Loucy (cell line): Measurements from ENCODE around the gene CNOT8.

Experiments
- H2AFZ ChIP-seq: fragments of 200-600 bp; sonication (generic); 2 replicates; pipeline ENCODE4 v1.6.0; 2016; ENCODE audit warnings: antibody characterized with exemption, mild to moderate bottlenecking, low read length, moderate library complexity
- H3F3A ChIP-seq: fragments of 200-600 bp; 2 replicates; pipeline ENCODE4 v1.6.0; 2016; ENCODE audit warnings: antibody characterized with exemption, low read depth, mild to moderate bottlenecking
- H3K27me3 ChIP-seq: fragments of 200-600 bp; sonication (generic); 2 replicates; pipeline ENCODE4 v1.6.1; 2014; ENCODE audit warnings: low read length, mild to moderate bottlenecking; ENCODE audit not compliant: insufficient read depth, poor library complexity, severe bottlenecking
- H3K36me3 ChIP-seq: fragments of 200-600 bp; sonication (generic); 2 replicates; pipeline ENCODE4 v1.6.1; 2016; ENCODE audit warnings: low read length; ENCODE audit not compliant: insufficient read depth
- H3K4me1 ChIP-seq: fragments of 200-600 bp; sonication (generic); 2 replicates; pipeline ENCODE4 v1.5.1; 2014; ENCODE audit warnings: low read length, mild to moderate bottlenecking; ENCODE audit not compliant: insufficient read depth, poor library complexity, severe bottlenecking
- H3K4me2 ChIP-seq: fragments of 200-600 bp; sonication (generic); 2 replicates; pipeline ENCODE4 v1.6.0; 2014; ENCODE audit warnings: antibody characterized with exemption, low read length, low read depth, mild to moderate bottlenecking; ENCODE audit not compliant: poor library complexity, severe bottlenecking
- H3K4me3 ChIP-seq: fragments of 200-600 bp; sonication (generic); 2 replicates; pipeline ENCODE4 v1.5.1; 2014; ENCODE audit warnings: low read length, mild to moderate bottlenecking, mixed read lengths; ENCODE audit not compliant: poor library complexity, severe bottlenecking
- H3K79me2 ChIP-seq: fragments of 200-600 bp; sonication (generic); 2 replicates; pipeline ENCODE4 v1.6.1; 2014; ENCODE audit warnings: low read length; ENCODE audit not compliant: insufficient read depth
- H3K9ac ChIP-seq: fragments of 200-600 bp; sonication (generic); 2 replicates; pipeline ENCODE4 v1.6.0; 2014; ENCODE audit warnings: mild to moderate bottlenecking, low read depth, low read length, moderate library complexity; ENCODE audit not compliant: poor library complexity, severe bottlenecking
- H3K9me2 ChIP-seq: fragments of 200-600 bp; sonication (generic); replicated peaks from 2 replicates; pipeline ENCODE4 v1.6.1; 2016; ENCODE audit warnings: low read depth, low read length, mixed read lengths
- H3K9me3 ChIP-seq: fragments of 200-600 bp; sonication (generic); 2 replicates; pipeline ENCODE4 v1.6.1; 2014; ENCODE audit warnings: mild to moderate bottlenecking, antibody characterized with exemption, low read length, low read depth; ENCODE audit not compliant: insufficient read depth
- H4K20me1 ChIP-seq: fragments of 200-600 bp; sonication (generic); 2 replicates; pipeline ENCODE4 v1.6.0; 2014; ENCODE audit warnings: antibody characterized with exemption, low read length, mild to moderate bottlenecking; ENCODE audit not compliant: insufficient read depth, poor library complexity, severe bottlenecking
- CTCF ChIP-seq: fragments of 200-600 bp; sonication (generic); conservative IDR thresholded peaks from 2 replicates; pipeline ENCODE4 v1.5.1; 2014; ENCODE audit warnings: mild to moderate bottlenecking, antibody characterized with exemption, low read length
- EZH2phosphoT487 ChIP-seq: fragments of 200-600 bp; IDR thresholded peaks from 2 replicates; pipeline ENCODE4 v1.6.1; 2018; ENCODE audit warnings: antibody characterized with exemption, mild to moderate bottlenecking, moderate library complexity, borderline replicate concordance

The CNOT8 gene

GRCh38 chr5:154873791-154874331, 15.4 kb downstream of the CNOT8 start:
- Histone ChIP-seq H3K27me3 (no peaks in the 10 kb centered on the region), H3K9me2 (no peaks in the 10 kb centered on the region), H4K20me1 (no peaks in the 10 kb centered on the region), H3K9ac (no peak overlapping the region), H3K9me3 (no peaks in the 10 kb centered on the region), H3K4me1 (no peaks in the 10 kb centered on the region), H3F3A (no peaks in the 10 kb centered on the region), H3K4me3 (no peak overlapping the region), H3K36me3 (peaks cover 41% of the 10 kb centered on the region; the same call in 1 of the 2 replicates), H3K79me2 (no peaks in the 10 kb centered on the region), H2AFZ (no peak overlapping the region), H3K4me2 (no peak overlapping the region)
- TF ChIP-seq EZH2phosphoT487 (no peak), CTCF (no peak)

DNA sequence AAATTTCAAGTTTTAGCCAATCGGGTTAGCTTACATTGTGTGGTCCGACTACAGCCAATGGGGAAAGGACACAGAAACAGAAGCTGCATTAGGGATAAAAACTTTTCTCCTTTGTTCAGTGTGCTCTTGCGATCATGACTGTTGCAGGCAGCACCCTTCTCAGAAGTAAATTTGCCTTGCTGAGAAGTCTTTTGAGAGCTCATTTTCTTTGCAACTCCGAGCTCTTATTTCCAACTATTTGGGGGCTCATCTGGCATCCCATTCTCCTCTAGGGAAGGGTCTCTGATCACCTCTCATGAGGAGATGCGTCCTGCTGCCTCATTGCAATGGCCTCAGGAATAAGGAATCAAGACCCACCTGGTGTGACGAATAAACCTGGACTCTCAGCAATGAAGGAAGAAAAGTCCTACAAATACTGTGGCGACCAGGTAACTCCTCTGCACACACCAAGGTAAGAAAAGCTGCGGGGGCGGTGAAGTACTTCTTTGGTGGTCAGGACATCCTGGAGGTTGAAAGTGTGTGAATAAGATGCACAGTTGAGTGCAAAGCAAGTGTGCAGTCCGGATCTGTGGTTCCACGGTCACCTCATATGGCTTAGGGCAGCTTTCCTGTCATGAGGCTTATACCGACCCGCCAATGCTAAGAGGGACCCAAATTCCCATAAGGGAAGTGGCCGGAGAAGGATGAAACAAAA, 20.4 kb downstream of the CNOT8 start:
- Histone ChIP-seq H3K36me3 (peaks cover 16% of the 10 kb centered on the region; the same call in 1 of the 2 replicates), H3F3A (no peaks in the 10 kb centered on the region), H4K20me1 (no peaks in the 10 kb centered on the region), H2AFZ (no peak overlapping the region), H3K4me2 (no peak overlapping the region), H3K9ac (no peak overlapping the region), H3K79me2 (no peaks in the 10 kb centered on the region), H3K9me2 (no peaks in the 10 kb centered on the region), H3K9me3 (no peaks in the 10 kb centered on the region), H3K27me3 (no peaks in the 10 kb centered on the region), H3K4me3 (no peak overlapping the region), H3K4me1 (no peaks in the 10 kb centered on the region)
- no peak for TF ChIP-seq EZH2phosphoT487
- TF ChIP-seq CTCF: no peak

GRCh38 chr5:154881986-154882385, 23.6 kb downstream of the CNOT8 start:
- Histone ChIP-seq H3K79me2 (no peaks in the 10 kb centered on the region), H3K4me1 (no peaks in the 10 kb centered on the region), H4K20me1 (no peaks in the 10 kb centered on the region), H3K4me3 (no peak overlapping the region), H3K27me3 (no peaks in the 10 kb centered on the region), H3K4me2 (no peak overlapping the region), H3K9ac (no peak overlapping the region), H3K9me3 (no peaks in the 10 kb centered on the region), H3F3A (no peaks in the 10 kb centered on the region), H3K36me3 (peaks cover 8% of the 10 kb centered on the region; the same call in 1 of the 2 replicates), H3K9me2 (no peaks in the 10 kb centered on the region), H2AFZ (no peak overlapping the region)
- TF ChIP-seq EZH2phosphoT487 (no peak), CTCF (no peak)
